Measurements from ENCODE around the gene PAK6.

The PAK6 gene

GRCh38 chr15:40255033-40255432 is 16.2 kb downstream of the PAK6 start:
- Histone ChIP-seq H3K9ac (ENCODE audit: low read length) (no peak overlapping the region), H3K36me3 (ENCODE audit: insufficient read depth, low read length) (no peaks in the 10 kb centered on the region), H3K27me3 (ENCODE audit: insufficient read depth, low read length) (peaks cover 11% of the 10 kb centered on the region), H3K27ac (ENCODE audit: low read depth, low read length, poor library complexity, severe bottlenecking) (no peak overlapping the region), H3K4me2 (ENCODE audit: low read length) (no peak overlapping the region), H3K79me2 (ENCODE audit: insufficient read depth, low read length) (no peaks in the 10 kb centered on the region), H3K9me2 (ENCODE audit: low read depth, low read length) (no peaks in the 10 kb centered on the region), H4K20me1 (ENCODE audit: insufficient read depth, low read length) (no peaks in the 10 kb centered on the region), H3K4me1 (ENCODE audit: insufficient read depth, low read length, severe bottlenecking) (peaks cover 3% of the 10 kb centered on the region), H3K4me3 (ENCODE audit: low read depth, low read length, poor library complexity, severe bottlenecking) (no peak overlapping the region), H3F3A (ENCODE audit: insufficient read depth, low read length) (no peaks in the 10 kb centered on the region), H2AFZ (ENCODE audit: low read length) (no peak overlapping the region), H3K9me3 (ENCODE audit: low read length) (no peaks in the 10 kb centered on the region)
- TF ChIP-seq CTCF (IDR thresholded peaks at IDR 0.05; ENCODE audit: low read length) (no peak), EZH2 (IDR thresholded peaks at IDR 0.05; ENCODE audit: borderline replicate concordance, low read length) (no peak)

- TF ChIP-seq CTCF (IDR thresholded peaks at IDR 0.05; ENCODE audit: low read length) (no peak), EZH2 (IDR thresholded peaks at IDR 0.05; ENCODE audit: borderline replicate concordance, low read length) (no peak)
- no peaks in the 10 kb centered on the region for H3K36me3 ChIP-seq (ENCODE audit: insufficient read depth, low read length)
- peaks cover 11% of the 10 kb centered on the region for H3K27me3 ChIP-seq (ENCODE audit: insufficient read depth, low read length)
- H3K4me2 ChIP-seq (ENCODE audit: low read length) = no peak overlapping the region
- no peak overlapping the region for H2AFZ ChIP-seq (ENCODE audit: low read length)
- no peaks in the 10 kb centered on the region for H3K9me3 ChIP-seq (ENCODE audit: low read length)
- no peaks in the 10 kb centered on the region for H3F3A ChIP-seq (ENCODE audit: insufficient read depth, low read length)
- H3K4me1 ChIP-seq (ENCODE audit: insufficient read depth, low read length, severe bottlenecking) = peaks cover 3% of the 10 kb centered on the region
- H3K9me2 ChIP-seq (ENCODE audit: low read depth, low read length) = no peaks in the 10 kb centered on the region
- H3K9ac ChIP-seq (ENCODE audit: low read length) = no peak overlapping the region
- H3K4me3 ChIP-seq (ENCODE audit: low read depth, low read length, poor library complexity, severe bottlenecking) = no peak overlapping the region
- no peak overlapping the region for H3K27ac ChIP-seq (ENCODE audit: low read depth, low read length, poor library complexity, severe bottlenecking)
- H4K20me1 ChIP-seq (ENCODE audit: insufficient read depth, low read length) = no peaks in the 10 kb centered on the region
- no peaks in the 10 kb centered on the region for H3K79me2 ChIP-seq (ENCODE audit: insufficient read depth, low read length)
Observed at GRCh38 chr15:40256638-40257235, 17.9 kb downstream of the PAK6 start.

- no peak overlapping the region for H3K27ac ChIP-seq (ENCODE audit: low read depth, low read length, poor library complexity, severe bottlenecking)
Observed at GRCh38 chr15:40257656-40258450, 19.0 kb downstream of the PAK6 start.

More at GRCh38 chr15:40257656-40258450, 19.0 kb downstream of the PAK6 start:
- H3F3A ChIP-seq (ENCODE audit: insufficient read depth, low read length) = no peaks in the 10 kb centered on the region
- no peak overlapping the region for H3K4me2 ChIP-seq (ENCODE audit: low read length)
- no peaks in the 10 kb centered on the region for H3K79me2 ChIP-seq (ENCODE audit: insufficient read depth, low read length)
- H3K9ac ChIP-seq (ENCODE audit: low read length) = no peak overlapping the region
- H3K4me3 ChIP-seq (ENCODE audit: low read depth, low read length, poor library complexity, severe bottlenecking) = no peak overlapping the region
- no peaks in the 10 kb centered on the region for H3K36me3 ChIP-seq (ENCODE audit: insufficient read depth, low read length)
- no peaks in the 10 kb centered on the region for H3K9me3 ChIP-seq (ENCODE audit: low read length)
- TF ChIP-seq CTCF (IDR thresholded peaks at IDR 0.05; ENCODE audit: low read length) (no peak), EZH2 (IDR thresholded peaks at IDR 0.05; ENCODE audit: borderline replicate concordance, low read length) (no peak)
- no peaks in the 10 kb centered on the region for H4K20me1 ChIP-seq (ENCODE audit: insufficient read depth, low read length)
- H3K4me1 ChIP-seq (ENCODE audit: insufficient read depth, low read length, severe bottlenecking) = peaks cover 3% of the 10 kb centered on the region
- H3K27me3 ChIP-seq (ENCODE audit: insufficient read depth, low read length) = peaks cover 3% of the 10 kb centered on the region
- no peaks in the 10 kb centered on the region for H3K9me2 ChIP-seq (ENCODE audit: low read depth, low read length)
- no peak overlapping the region for H2AFZ ChIP-seq (ENCODE audit: low read length)

Measured in OCI-LY1 (cell line).